C4-2B (cell line): Measurements from ENCODE around the gene HEBP1.

Experiments
- CTCF ChIP-seq: fragments of 450-650 bp; conservative IDR thresholded peaks from 2 replicates; pipeline ENCODE4 v1.5.1; 2017; ENCODE audit warnings: mild to moderate bottlenecking
- ZFX ChIP-seq: fragments of 450-650 bp; IDR thresholded peaks from 2 replicates; pipeline ENCODE4 v1.6.1; 2017

- TF ChIP-seq CTCF, result no peak
- no peak for TF ChIP-seq ZFX
These were observed 3.9 kb downstream of the HEBP1 start for GRCh38 chr12:12996209-12996608.
